IMR-90 (cell line): ENCODE measurements around the gene LMAN2L. TPM values are rescaled to one million over a fixed set of nuclear protein-coding genes. Genes with fewer than 3 reads are reported as not detected.

Experiments used
- ATAC-seq: fragments of 200-7000 bp; cut with Tn5 transposase; 2 replicates; pipeline ENCODE4 v1.9.1; 2020; ENCODE audit warnings: low read depth, mild to moderate bottlenecking, moderate library complexity
- BruUV-seq: library from RNA; stranded (reverse); fragments of 400-500 nt; replicated peaks from 2 replicates; lab custom pipeline; 2021; lab: Mats Ljungman, UMichigan
- CTCF ChIA-PET: fragments of 300-600 bp; formaldehyde crosslinking; extraction: SDS; loops from one replicate; lab custom pipeline; 2021; ENCODE audit warnings: antibody characterized with exemption; lab: Yijun Ruan, JAX
- POLR2A ChIA-PET: fragments of 300-600 bp; sonication (Branson Sonifier 250); formaldehyde crosslinking; loops from one replicate; lab custom pipeline; 2022; ENCODE audit warnings: antibody characterized with exemption; ENCODE audit not compliant: unreplicated experiment; lab: Charles Lee
- DNase-seq: peaks from one replicate; pipeline ENCODE4 v3.0.0; 2013
- H2AFZ ChIP-seq: replicated peaks from 2 replicates; pipeline ENCODE3; 2013; ENCODE audit warnings: low read length, mild to moderate bottlenecking; ENCODE audit not compliant: poor library complexity
- H2AK5ac ChIP-seq: 2 replicates; pipeline ENCODE4 v1.6.1; 2013; ENCODE audit warnings: low read depth, low read length, inconsistent platforms
- H2AK9ac ChIP-seq: replicated peaks from 2 replicates; pipeline ENCODE3; 2013; ENCODE audit warnings: mild to moderate bottlenecking, low read depth, low read length, moderate library complexity; ENCODE audit not compliant: poor library complexity
- H2BK120ac ChIP-seq: 2 replicates; pipeline ENCODE4 v1.6.1; 2013; ENCODE audit warnings: low read depth, low read length, inconsistent platforms
- H2BK15ac ChIP-seq: 3 replicates; pipeline ENCODE4 v1.6.1; 2013; ENCODE audit warnings: low read depth, low read length, inconsistent platforms
- H2BK20ac ChIP-seq: 2 replicates; pipeline ENCODE4 v1.6.1; 2013; ENCODE audit warnings: low read depth, mild to moderate bottlenecking, inconsistent platforms, low read length, moderate library complexity
- H2BK5ac ChIP-seq: 2 replicates; pipeline ENCODE4 v1.6.1; 2013; ENCODE audit warnings: mild to moderate bottlenecking, low read depth, low read length, inconsistent platforms; ENCODE audit not compliant: poor library complexity, severe bottlenecking
- H3K14ac ChIP-seq: replicated peaks from 2 replicates; pipeline ENCODE4 v1.6.1; 2013; ENCODE audit warnings: low read depth, low read length, inconsistent platforms
- H3K18ac ChIP-seq: 2 replicates; pipeline ENCODE4 v1.6.1; 2013; ENCODE audit warnings: low read depth, low read length, control low read depth
- H3K23ac ChIP-seq: 2 replicates; pipeline ENCODE4 v1.6.1; 2013; ENCODE audit warnings: low read depth, low read length, inconsistent platforms
- H3K27ac ChIP-seq: 2 replicates; pipeline ENCODE4 v1.5.1; 2013; ENCODE audit warnings: mild to moderate bottlenecking, control low read depth, low read length; ENCODE audit not compliant: insufficient read depth
- H3K27me3 ChIP-seq: 2 replicates; pipeline ENCODE4 v1.6.1; 2013; ENCODE audit warnings: low read length; ENCODE audit not compliant: control insufficient read depth, insufficient read depth
- H3K36me3 ChIP-seq: 2 replicates; pipeline ENCODE4 v1.6.1; 2013; ENCODE audit warnings: low read length, mixed read lengths; ENCODE audit not compliant: control insufficient read depth, insufficient read depth
- H3K4ac ChIP-seq: 2 replicates; pipeline ENCODE4 v1.6.1; 2013; ENCODE audit warnings: low read depth, low read length, inconsistent platforms
- H3K4me1 ChIP-seq: 2 replicates; pipeline ENCODE4 v1.6.1; 2013; ENCODE audit warnings: low read length, mixed read lengths; ENCODE audit not compliant: control insufficient read depth, insufficient read depth
- H3K4me2 ChIP-seq: 2 replicates; pipeline ENCODE4 v1.6.1; 2013; ENCODE audit warnings: low read depth, mild to moderate bottlenecking, control low read depth, low read length, moderate library complexity
- H3K4me3 ChIP-seq: 2 replicates; pipeline ENCODE4 v1.5.1; 2013; ENCODE audit warnings: low read depth, mild to moderate bottlenecking, control low read depth, low read length, moderate library complexity; ENCODE audit not compliant: insufficient read depth
- H3K56ac ChIP-seq: 2 replicates; pipeline ENCODE4 v1.6.1; 2013; ENCODE audit warnings: low read length, inconsistent platforms; ENCODE audit not compliant: insufficient read depth; ENCODE audit errors: extremely low read depth
- H3K79me1 ChIP-seq, 2 experiments: 2 replicates each; pipeline ENCODE4 v1.6.1; 2013; ENCODE audit warnings: low read length in 2 of 2, inconsistent platforms in 1 of 2, low read depth in 1 of 2
- H3K9ac ChIP-seq: 2 replicates; pipeline ENCODE4 v1.6.1; 2013; ENCODE audit warnings: low read depth, low read length, control low read depth
- H3K9me1 ChIP-seq: 2 replicates; pipeline ENCODE4 v1.6.1; 2013; ENCODE audit warnings: low read length, inconsistent platforms; ENCODE audit not compliant: insufficient read depth
- H3K9me3 ChIP-seq: 2 replicates; pipeline ENCODE4 v1.6.1; 2013; ENCODE audit warnings: low read length; ENCODE audit not compliant: control insufficient read depth, insufficient read depth
- H4K20me1 ChIP-seq: 2 replicates; pipeline ENCODE4 v1.6.1; 2013; ENCODE audit warnings: low read length, inconsistent platforms; ENCODE audit not compliant: insufficient read depth
- H4K5ac ChIP-seq: 2 replicates; pipeline ENCODE4 v1.6.1; 2013; ENCODE audit warnings: mild to moderate bottlenecking, low read depth, low read length, control low read depth
- H4K8ac ChIP-seq, 2 experiments: 2 replicates each; pipeline ENCODE4 v1.6.1; 2013; ENCODE audit warnings: low read depth in 2 of 2, low read length in 2 of 2, control low read depth in 1 of 2, inconsistent platforms in 1 of 2
- H4K91ac ChIP-seq: 2 replicates; pipeline ENCODE4 v1.6.1; 2013; ENCODE audit warnings: low read depth, low read length, inconsistent platforms; ENCODE audit not compliant: insufficient read depth
- BHLHE40 ChIP-seq: fragments of 150-350 bp; IDR thresholded peaks from 2 replicates; pipeline ENCODE4 v1.6.1; 2016; ENCODE audit warnings: mild to moderate bottlenecking, low read depth, low read length
- CEBPB ChIP-seq: IDR thresholded peaks from 2 replicates; pipeline ENCODE4 v1.6.1; 2012; ENCODE audit warnings: low read depth, low read length, improper control_type of control experiment
- ELK1 ChIP-seq: fragments of 150-350 bp; IDR thresholded peaks from 2 replicates; pipeline ENCODE4 v1.6.1; 2016; ENCODE audit warnings: low read depth, mild to moderate bottlenecking, low read length, moderate library complexity, borderline replicate concordance
- MAFK ChIP-seq: IDR thresholded peaks from 2 replicates; pipeline ENCODE4 v1.6.1; 2012; ENCODE audit warnings: low read depth, low read length, improper control_type of control experiment
- MAZ ChIP-seq: IDR thresholded peaks from 2 replicates; pipeline ENCODE4 v1.6.1; 2012; ENCODE audit warnings: low read depth, mild to moderate bottlenecking, low read length, improper control_type of control experiment, moderate library complexity, borderline replicate concordance
- MXI1 ChIP-seq: IDR thresholded peaks from 2 replicates; pipeline ENCODE4 v1.6.1; 2012; ENCODE audit warnings: low read depth, mild to moderate bottlenecking, low read length, moderate library complexity, borderline replicate concordance
- NFE2L2 ChIP-seq: fragments of 150-350 bp; IDR thresholded peaks from 2 replicates; pipeline ENCODE4 v1.6.1; 2016; ENCODE audit warnings: low read depth, mild to moderate bottlenecking, low read length
- POLR2A ChIP-seq: IDR thresholded peaks from 2 replicates; pipeline ENCODE4 v1.6.1; 2012; ENCODE audit warnings: mild to moderate bottlenecking, low read depth, low read length
- RAD21 ChIP-seq: IDR thresholded peaks from 2 replicates; pipeline ENCODE4 v1.6.1; 2012; ENCODE audit warnings: low read length, improper control_type of control experiment
- RFX5 ChIP-seq: IDR thresholded peaks from 2 replicates; pipeline ENCODE4 v1.8.0; 2012; ENCODE audit warnings: low read depth, mild to moderate bottlenecking, low read length, moderate library complexity
- USF2 ChIP-seq: fragments of 150-350 bp; IDR thresholded peaks from 2 replicates; pipeline ENCODE4 v1.6.1; 2017; ENCODE audit warnings: mild to moderate bottlenecking, antibody characterized with exemption, low read length, low read depth
- WGBS, 2 experiments: methylation state at CpG; one replicate each; pipeline versions ENCODE4 v1.1.5 to v1.1.7; 2013; ENCODE audit warnings: missing lambda C conversion rate in 2 of 2; ENCODE audit not compliant: insufficient read length in 1 of 2; ENCODE audit errors: extremely low coverage in 2 of 2; 5-methylcytosine and 5-hydroxymethylcytosine counted together
- dilution Hi-C: fragments of 300-500 bp; cut with HindIII; formaldehyde crosslinking; loops from one replicate; pipeline ENCODE4 v1.14.3; 2018; ENCODE audit warnings: low sequenced_read_pairs; ENCODE audit not compliant: unreplicated experiment
- in situ Hi-C: fragments of 300-500 bp; cut with MboI; formaldehyde crosslinking; loops from 3 replicates; pipeline ENCODE4 v1.14.3; 2019; ENCODE audit warnings: low sequenced_read_pairs, inconsistent platforms, mixed read lengths
- intact Hi-C: fragments of 100-400 bp; cut with micrococcal nuclease; formaldehyde crosslinking; loops from 2 replicates; pipeline ENCODE4 v1.10.0; 2022
- polyA plus RNA-seq, 3 experiments: library from polyadenylated mRNA; depleted of rRNA; stranded (reverse); fragments of >200 nt; gene quantifications; 2 replicates each; pipeline ENCODE4 v1.2.3, GENCODE V29; 2012; ENCODE audit warnings: low replicate concordance in 1 of 3
- total RNA-seq: library from RNA; depleted of rRNA; stranded (reverse); fragments of >200 nt; gene quantifications from 2 replicates; pipeline ENCODE4 v1.2.3, GENCODE V29; 2012

The LMAN2L gene
- total and polyA plus RNA-seq, 2 of the 4 experiments (the other 2 are of a cell fraction) = 22.5 to 22.9 TPM

DNA sequence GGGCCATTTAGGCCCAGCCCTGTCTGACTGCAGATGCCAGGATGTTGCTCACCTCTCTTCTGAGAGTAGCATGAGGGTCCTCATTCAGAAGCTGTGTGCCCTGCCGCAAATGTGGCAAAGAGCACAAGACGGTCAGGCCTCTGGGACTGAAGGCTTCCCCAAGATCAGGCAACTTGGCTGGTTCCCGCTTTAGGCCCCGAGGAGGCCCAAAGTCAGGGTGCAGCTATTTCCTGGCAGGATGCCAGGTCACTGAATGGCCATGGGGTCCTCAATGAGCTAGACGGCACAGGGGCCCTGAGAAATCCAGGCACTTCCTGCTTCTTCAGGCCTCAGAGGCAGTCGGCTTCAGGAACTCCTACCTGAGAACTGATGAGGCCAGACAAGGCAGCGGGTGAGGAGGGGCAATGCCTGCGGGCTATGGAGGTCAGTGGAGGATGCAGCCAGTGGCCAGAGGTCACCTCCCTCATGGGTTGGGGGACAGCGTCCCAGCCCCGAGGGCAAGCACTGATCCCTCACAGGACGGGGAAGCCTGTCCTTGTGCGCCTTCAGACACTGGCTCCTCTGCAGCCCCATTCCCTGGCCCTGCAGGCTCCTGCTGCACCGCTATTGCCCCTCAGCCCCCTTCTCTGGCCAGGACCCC, 44.9 kb downstream of the LMAN2L start:
- no TSS peak for BruUV-seq
- Histone ChIP-seq H3K36me3 (no peaks in the 10 kb centered on the region), H3K9ac (no peak overlapping the region), H3K23ac (no peak overlapping the region), H4K20me1 (no peaks in the 10 kb centered on the region), H3K56ac (no peak overlapping the region), H2BK15ac (no peak overlapping the region), H3K4me3 (no peak overlapping the region), H2BK120ac (no peak overlapping the region), H3K4me2 (no peak overlapping the region), H4K91ac (no peak overlapping the region), H2AK5ac (peak overlapping the region; percentile 16; the same call in 1 of the 2 replicates), H3K4me1 (no peaks in the 10 kb centered on the region), H3K27me3 (no peaks in the 10 kb centered on the region), H2BK5ac (no peak overlapping the region), H3K79me1 (no peaks in the 10 kb centered on the region), H3K18ac (no peak overlapping the region), H2AFZ (peak overlapping the region; percentile 14), H2BK20ac (no peak overlapping the region), H3K14ac (no peak overlapping the region), H3K9me1 (0 out of 2 replicates have a peak, but pooled peaks cover 4% of the 10 kb centered on the region), H3K4ac (no peak overlapping the region), H4K8ac (no peak overlapping the region), H4K5ac (no peak overlapping the region), H3K27ac (no peak overlapping the region), H3K9me3 (no peaks in the 10 kb centered on the region), H2AK9ac (no peak overlapping the region)
- POLR2A ChIA-PET = no interaction called here
- DNase-seq = no peak
- WGBS, 2 experiments = 93% methylated on average over 6 of the region's 13 CpGs; no CpG with 5 or more reads in 1 of the 2 experiments
- no peak for ATAC-seq
- no peak for TF ChIP-seq ELK1
- no peak for TF ChIP-seq POLR2A
- TF ChIP-seq BHLHE40 = no peak
- no peak for TF ChIP-seq CEBPB
- no peak for TF ChIP-seq RFX5
- TF ChIP-seq RAD21 = no peak
- TF ChIP-seq MAZ = no peak
- TF ChIP-seq NFE2L2 = no peak
- TF ChIP-seq MAFK = no peak
- no peak for TF ChIP-seq USF2
- TF ChIP-seq MXI1 = no peak
- dilution Hi-C loops = no loop called here
- CTCF ChIA-PET = no interaction called here
- in situ Hi-C loops = no loop called here
- intact Hi-C loops = no loop called here
